HG02970 (cell line): Measurements from ENCODE around the gene HERC2.

Experiments used
- ATAC-seq: cut with Tn5 transposase; IDR thresholded peaks from one replicate; pipeline ENCODE4 v1.9.1; 2021; ENCODE audit warnings: mild to moderate bottlenecking, moderate library complexity, moderate number of reproducible peaks; ENCODE audit not compliant: unreplicated experiment, low FRiP score

HERC2 gene

DNA sequence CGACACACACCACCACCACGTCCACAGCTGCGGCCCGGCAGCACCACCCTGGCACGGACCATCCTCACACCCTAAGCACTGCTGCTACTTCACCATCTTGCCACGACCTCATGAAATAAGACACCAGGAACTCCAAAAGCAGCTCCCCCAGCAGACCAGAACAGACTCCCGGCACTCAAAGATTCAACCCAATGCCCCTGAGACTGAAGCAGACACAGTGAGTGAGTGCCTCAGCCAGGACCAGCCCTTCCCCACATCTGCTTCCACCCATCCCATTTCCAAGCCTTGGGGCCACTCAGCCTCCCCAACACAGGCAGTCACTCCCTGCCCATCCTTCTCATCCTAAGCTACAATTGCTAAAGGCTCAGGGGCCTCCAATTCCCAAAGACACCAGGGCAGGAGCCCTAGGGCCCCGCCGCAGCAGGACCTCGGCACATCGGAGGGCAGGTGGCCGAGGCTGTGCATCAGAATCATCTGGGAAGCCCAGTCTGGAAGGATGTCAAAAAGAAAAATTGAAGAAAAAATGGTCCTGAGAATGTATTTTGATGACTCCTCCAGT, 204.5 kb downstream of the HERC2 start:
- no peak for ATAC-seq

GRCh38 chr15:28116521-28117431, 205.2 kb downstream of the HERC2 start:
- ATAC-seq = no peak

GRCh38 chr15:28115871-28116270, 206.1 kb downstream of the HERC2 start:
- no peak for ATAC-seq

DNA sequence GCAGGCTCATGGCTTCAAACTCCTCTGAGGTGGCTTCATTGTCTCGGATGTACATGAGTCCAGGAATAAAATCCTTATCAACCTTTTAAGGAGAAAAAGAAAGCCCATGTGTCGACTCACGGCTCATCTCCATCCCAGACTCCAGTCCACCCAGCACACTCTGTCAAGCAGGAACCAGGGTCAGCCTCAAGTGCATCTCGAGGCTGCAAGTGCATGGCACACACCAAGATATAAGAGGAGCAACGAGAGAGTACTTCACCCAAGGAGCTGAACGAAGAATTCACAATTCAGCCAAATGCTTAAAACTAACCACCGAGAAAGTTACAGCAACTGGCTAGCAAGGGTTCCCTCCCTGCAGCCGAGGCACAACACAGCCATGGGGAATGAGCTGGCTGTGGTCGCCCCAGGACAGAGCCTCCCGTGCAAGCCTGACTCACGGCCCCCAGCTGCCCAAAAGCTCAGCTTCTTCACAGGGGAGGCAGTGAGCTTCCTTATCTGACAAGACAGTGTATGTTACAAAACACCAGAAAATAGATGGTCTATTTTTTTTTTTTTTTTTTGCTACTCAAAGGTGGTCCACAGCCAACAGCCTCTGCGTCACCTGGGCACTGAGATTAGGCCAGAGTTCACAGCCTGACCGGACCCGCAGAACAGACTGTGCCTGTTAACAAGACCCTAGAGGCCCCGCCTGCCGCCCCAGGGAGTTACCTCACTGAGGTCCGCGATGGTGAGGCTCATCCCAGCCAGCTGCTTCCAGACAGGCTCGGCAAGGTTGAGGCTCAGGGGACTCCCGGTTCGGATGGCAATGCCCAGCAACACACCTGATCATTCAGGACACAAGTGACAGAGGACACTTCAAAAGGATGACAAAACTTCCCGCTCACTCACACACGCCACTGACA, 207.0 kb downstream of the HERC2 start:
- no peak for ATAC-seq

GRCh38 chr15:28114114-28114455, 207.9 kb downstream of the HERC2 start:
- no peak for ATAC-seq

DNA sequence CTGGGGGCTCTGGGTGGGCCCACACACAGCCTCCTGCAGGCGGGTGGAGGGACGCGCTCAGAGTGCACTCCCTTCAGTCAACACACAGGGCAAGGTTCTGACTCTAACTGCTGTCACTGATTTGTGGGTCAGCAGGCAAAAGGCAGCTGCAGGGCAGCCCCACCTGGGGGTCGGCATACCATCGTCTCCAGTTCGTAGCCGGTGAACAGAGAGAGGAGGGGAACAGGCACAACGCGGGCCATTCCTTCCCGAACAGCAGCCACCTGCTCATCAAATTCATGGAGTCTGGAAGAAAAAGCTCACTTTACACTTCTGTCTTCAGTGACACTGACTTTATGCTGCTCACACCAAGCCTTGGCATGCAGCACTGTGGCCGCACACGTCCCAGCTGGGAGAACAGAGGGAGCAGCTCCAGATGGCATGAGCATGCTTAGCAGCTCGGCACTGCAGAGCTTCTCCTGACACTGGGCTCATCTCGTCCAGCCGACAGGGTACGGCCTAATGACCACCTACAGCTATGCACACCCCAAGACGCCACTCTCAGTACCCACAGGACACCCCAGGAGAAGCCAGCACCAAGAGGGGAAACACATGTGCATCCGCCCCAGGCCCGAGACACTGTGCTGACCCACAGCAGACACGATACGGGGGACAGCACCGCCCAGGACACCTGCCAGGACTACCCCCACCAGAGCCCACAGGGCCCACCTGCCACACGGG, 208.4 kb downstream of the HERC2 start:
- ATAC-seq = no peak

DNA sequence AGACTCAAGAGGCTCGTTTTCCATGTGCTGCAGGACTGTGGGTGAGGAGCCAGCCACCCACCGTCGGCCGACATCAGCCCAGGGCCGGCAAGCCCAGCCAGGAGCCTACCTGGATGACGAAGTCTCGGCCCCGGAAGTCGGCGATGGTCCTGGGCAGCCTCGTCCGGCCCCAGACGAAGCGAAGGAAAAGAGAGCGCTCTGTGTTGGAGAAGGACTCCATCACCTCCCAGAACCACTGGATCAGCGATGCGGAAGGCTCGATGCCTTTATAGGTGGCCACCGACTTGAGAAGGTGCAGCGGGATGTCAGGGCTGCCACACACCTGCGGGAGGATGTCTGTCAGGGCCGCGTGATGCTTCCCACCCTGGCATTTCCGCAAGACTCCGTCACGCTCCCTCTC, 209.0 kb downstream of the HERC2 start:
- ATAC-seq = no peak

GRCh38 chr15:28112101-28112760, 209.7 kb downstream of the HERC2 start:
- no peak for ATAC-seq

- ATAC-seq = no peak
These were observed 210.4 kb downstream of the HERC2 start for GRCh38 chr15:28111543-28111942.

DNA sequence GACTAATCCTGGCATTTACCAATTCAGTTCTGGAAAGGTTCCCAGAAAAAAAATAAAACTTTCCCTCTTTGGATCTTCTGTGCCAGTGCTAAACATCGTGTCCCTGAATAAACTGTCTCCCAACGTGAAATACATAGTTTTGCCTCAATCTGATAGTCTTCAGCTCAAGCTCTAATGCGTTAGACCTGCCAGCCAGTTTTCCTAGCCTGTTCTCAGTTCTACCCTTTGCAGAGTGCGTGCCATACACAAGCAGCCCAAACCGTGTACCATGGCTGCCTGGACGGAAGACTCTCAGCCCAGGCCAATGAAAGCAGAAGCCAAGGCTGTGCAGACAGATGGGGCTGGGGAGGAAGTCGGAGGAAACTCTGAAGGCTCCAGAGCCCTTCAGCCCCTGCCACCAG, 211.5 kb downstream of the HERC2 start:
- ATAC-seq = no peak

DNA sequence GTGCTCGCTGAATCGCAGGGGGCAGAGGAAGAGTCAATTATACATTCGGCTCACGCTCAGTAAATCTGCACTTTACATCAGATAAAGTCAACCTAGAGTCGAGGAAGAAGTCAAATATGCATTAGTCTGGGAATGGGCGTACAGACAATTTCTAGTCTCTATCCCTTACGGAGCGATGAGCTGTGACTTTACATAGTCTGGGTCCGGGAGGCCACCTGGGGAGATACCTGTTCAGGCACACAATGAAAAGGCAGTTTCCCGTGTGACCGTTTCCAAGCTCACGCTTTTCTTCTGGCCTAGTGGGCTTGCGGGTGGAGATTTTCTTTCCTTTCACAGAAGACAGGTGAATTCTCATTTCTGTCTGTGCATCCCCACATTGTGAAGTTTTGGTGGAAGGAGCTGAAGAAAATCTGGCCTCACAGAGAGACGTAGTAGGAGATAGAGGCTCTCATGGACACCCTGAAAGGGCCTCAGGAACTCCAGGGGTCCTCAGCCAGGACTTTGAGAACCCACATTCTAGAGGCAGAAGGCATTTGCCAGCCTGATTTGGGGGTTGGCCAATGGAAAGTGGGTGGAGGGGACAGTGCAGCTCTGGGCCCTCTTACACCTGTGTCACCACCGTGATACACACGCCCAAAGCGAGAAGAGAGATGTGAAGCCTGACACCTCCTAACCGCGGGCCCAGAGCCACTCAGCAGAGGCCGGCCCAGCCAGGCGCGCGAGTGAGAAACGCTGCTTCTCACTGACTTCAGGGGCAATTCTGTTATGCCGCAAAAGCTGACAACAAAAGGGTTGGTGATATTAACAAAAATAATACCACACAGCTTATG, 212.1 kb downstream of the HERC2 start:
- ATAC-seq = no peak

- no peak for ATAC-seq
These were observed 214.1 kb downstream of the HERC2 start for GRCh38 chr15:28107904-28108275.

GRCh38 chr15:28107111-28107903, 214.7 kb downstream of the HERC2 start:
- no peak for ATAC-seq

- no peak for ATAC-seq
These were observed 215.5 kb downstream of the HERC2 start for GRCh38 chr15:28106294-28107110.

GRCh38 chr15:28105793-28106192, 216.2 kb downstream of the HERC2 start:
- no peak for ATAC-seq

GRCh38 chr15:28105224-28105791, 216.7 kb downstream of the HERC2 start:
- ATAC-seq = no peak

DNA sequence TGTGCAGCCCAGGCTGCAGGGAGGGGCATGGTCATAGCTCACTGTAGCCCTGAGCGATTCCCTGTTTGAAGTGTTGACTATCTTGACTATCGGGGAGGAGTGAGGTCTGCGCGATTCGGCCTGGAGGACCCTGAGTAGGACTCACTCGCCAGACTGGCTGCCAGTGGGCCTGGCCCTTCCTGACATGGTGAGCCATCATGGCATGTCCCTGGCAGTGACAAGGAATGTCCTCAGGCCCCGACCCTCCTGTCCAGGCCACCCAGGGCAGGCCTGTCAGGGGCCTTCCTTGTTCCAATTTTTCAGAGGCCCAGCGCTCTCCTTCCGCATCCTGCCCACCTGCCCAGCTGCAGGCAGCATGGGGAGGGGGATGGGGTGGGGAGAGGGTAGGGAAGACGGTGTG, 217.7 kb downstream of the HERC2 start:
- no peak for ATAC-seq
